ENCODE data around the gene TRIM65.
"Not testable (repeated sequence)": the region's sequence is repeated elsewhere in the genome, so short reads cannot be mapped to it uniquely, and the experiment has no call there.

The TRIM65 gene

DNA sequence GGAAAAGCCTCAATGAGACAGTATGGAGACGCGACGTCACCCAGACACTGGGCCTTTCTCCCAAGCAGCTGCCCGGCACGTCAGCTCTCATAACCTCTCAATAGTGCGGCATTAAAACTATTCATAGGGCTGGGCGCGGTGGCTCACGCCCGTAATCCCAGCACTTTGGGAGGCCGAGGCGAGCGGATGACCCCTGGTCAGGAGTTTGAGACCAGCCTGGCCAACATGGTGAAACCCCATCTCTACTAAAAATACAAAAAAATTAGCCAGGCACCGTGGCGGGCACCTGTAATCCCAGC is 45.1 kb downstream of the TRIM65 start:
- not testable (repeated sequence) for DNase-seq (ENCODE audit: low read depth, low spot score)

DNA sequence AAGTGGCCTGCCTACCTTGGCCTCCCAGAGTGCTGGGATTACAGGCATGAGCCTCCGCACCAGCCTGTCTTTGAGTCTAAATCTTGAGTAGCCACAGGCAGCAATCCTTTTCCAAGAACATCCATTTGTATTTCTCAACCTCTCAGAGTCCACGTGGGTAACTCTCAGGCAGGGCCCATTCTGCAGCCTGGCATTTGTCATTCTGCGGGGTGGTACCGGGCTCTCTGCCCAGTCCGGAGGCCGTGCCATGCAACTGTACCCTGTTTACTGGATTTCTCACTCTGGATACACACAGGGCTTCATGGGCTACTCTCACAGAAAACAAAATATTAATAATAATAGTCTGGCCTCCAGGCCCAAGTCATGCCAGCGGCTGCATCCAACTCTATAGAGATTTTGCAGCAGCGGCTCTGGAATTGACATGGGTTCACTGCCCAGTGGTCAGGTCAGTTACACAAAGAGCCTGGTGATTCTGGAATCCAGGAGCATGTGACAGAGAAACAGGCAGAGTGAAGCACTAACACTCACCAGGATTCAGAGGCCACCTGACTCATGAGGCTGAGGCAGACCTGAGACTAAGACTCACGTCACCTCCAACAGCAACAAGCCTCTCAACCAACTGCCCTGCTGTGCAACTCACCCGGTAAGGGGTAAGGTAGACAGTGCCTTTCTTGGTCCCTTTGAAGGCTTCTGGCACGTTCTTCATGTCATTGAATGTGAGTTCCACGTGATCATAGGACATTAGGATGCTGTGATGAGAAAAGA is 45.6 kb downstream of the TRIM65 start:
- DNase-seq (ENCODE audit: low read depth, low spot score): no peak

DNA sequence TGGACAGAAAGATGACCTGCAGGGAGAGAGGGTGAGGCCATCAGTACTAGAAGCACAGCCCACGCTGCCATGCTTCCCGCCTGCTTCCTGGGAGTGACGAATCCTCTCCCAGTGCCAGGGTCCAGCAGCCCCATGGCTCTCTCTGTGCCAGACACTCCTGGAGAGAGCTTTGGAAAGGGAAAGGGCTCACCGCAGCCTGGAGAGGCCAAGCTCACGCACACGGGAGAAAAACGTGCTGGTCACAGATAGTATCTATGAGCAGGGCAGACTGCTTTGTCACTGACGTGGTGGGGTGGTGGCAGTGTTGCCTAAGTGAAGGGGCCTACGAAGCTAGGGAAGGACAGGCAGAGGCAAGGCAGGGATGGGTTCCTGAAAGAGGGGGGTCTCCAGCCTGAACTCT is 47.0 kb downstream of the TRIM65 start:
- no peak for DNase-seq (ENCODE audit: low read depth, low spot score)

DNA sequence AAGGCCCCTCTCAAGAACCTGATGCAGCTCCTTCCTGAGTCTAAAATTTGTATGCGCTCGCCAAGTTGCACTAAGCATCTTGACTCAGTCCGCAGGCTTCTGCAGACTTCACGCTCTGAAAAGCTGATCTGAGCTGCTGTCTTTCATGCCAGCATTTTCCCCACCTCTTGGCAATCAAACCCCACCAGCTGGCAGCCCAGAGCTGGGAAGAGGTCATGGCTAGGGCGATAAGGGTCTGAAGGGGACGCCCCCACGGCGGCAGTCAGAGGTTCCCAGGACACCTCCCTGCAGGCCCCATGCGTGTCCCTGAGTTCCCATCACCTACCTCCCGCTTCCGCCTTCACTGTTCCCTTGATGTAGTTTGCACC is 47.5 kb downstream of the TRIM65 start:
- DNase-seq (ENCODE audit: low read depth, low spot score): no peak

DNA sequence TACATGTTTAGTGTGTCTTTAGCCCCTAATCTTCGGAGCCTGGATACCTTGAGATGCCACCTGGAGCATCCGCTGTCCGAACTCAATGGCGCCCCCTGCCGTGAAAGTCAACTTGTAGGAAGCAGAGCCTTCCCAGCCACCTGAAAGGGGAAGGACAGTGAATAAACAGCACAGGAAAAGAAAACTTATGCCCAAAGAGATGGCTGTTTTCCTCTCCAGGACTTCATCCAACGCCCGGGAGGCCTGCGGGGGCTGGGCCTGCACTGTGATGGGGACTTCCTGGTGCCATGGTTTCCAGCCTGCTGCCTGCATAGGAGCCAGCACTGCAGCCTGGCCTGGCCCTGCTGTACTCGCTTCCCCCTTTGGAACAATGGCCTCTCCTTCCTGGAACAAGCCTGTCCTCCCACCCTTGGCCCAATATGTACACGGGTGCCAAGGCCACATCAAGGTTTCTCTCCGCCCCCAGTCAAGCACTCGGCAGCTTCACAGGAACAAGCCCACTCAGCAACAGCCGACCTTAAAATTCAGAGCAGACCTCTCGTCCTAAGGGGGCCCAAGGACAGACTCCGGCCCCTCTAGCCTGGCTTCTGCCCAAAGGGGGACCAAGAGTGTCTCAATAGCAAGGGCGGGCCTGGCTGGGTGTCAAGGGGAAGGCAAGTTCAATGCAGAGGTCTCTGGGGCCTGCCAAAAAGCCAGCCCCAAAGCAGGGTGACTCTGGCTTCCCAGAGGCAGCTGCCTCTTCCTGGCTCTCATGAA is 48.0 kb downstream of the TRIM65 start:
- no peak for DNase-seq (ENCODE audit: low read depth, low spot score)

DNA sequence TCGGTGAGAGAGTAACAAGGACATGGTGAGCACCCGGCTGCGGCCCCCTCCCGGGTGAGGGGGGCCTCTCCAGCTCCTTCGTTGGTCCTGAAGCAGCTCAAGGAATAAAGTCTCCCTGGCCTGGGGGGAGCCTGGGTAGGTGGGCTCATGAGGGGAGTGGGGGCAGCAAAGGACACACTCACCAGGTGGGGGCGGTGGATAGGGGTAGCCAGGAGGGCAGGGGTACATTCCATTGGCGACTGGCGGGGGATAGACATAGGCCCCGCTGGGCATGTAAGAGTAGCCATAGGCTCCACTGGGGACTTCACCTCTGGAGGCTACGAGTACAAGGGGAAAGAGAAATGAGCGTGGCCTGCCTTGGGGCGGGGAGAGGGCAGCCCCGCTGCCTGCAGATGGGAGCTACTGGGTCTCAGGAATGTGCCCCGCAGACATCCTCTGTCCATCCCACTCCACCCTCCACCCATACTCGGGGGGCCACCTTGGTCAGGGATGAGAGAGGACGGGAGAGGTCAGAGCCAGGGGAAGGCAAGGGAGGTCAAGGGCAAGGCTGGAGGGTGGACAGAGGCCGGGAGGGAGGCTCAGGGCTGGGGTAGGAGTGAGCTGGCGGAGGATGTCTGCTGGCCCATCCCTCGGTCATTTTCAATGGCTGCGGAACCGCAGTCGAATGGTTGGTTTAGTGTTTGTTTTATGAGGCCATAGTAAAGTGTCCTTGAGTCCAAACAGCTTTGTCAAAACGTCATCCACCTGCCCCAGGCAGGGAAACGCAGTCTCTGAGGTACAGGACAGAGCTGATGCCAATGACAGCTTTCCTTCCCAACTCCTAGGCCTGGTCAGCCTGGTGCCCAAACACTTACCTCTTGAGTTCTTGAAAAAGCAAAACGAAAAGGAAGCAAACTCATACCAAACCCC is 48.9 kb downstream of the TRIM65 start:
- no peak for DNase-seq (ENCODE audit: low read depth, low spot score)

DNA sequence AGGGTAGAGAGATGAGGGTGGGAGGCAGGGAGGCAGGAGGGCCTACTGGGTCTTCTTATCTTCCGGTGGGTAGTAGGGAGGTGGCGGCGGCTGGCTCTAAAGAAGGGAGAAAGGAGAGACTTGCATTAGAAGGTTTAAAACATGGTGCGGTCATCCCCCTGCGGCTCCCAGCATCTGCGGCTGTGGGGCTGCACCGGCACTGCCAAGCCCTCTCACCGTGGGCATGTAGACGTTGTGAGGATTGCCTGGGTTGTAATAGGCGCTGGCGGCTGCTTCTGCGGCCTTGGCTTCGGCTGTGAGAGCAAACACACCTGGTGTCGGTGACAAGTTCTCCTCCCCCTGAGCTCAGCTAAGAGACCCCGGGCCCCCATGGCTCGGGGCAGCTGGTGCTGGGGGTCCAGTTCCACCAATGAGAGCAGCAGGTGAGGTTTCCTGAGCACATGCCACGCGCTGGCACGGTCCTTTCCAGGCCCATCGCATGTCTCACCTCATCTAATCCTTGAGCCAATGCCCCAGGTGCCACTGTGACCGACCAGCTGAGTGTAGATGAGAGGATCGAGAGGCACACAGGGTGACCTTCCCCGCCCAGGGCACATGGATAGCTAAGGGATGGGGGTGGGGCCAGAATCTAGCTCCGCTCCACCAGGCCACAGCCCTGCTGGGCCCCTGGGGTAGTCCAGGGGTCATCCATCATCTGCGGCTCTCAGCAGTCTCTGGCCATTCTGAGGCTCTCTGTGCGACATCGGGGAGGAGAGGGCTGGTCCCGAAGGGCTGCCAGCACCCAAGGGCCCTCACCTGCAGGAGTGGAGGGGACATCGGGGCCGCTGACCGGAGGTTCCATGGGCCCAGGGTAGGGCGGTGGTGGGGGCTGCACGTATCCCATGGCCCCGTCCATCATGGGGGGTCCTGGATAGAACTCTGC is 49.8 kb downstream of the TRIM65 start:
- DNase-seq (ENCODE audit: low read depth, low spot score): no peak

DNA sequence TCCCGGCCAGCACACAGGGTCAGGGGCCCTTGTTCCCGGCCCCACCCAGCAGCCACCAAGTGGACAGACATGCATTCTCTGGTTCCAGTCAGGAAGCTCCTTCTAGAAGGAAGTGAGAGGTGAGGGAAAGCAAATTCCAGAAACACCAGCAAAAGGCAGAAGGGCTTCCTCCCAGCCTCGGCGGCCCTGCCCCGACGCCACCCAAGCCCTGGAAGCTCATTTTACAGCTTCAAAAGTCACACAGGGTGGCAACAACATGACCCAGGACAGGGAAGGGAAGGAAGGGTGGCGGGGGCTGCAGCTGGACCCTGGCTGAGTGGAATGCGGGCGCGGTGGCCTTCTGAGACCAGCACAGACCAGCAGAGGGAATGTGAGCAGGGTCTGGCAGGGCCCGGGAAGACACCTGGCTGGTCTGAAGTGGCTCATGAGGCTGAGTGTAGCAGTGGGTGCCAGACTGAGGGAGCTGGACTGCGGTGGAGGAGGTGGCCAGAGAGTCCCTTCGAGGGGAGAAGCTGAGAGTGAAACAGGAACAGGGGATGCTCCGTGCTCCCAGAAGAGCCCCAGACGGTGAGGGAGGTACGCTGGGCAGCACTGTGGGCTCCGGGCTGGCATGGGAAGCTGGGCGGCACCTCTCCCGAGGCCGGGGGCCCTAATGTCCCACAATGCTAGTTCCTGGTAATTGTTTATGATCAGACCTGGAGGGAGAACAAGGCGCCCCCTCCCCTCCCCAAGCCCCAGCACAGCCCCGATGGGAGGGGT is 50.6 kb downstream of the TRIM65 start:
- no peak for DNase-seq (ENCODE audit: low read depth, low spot score)

DNA sequence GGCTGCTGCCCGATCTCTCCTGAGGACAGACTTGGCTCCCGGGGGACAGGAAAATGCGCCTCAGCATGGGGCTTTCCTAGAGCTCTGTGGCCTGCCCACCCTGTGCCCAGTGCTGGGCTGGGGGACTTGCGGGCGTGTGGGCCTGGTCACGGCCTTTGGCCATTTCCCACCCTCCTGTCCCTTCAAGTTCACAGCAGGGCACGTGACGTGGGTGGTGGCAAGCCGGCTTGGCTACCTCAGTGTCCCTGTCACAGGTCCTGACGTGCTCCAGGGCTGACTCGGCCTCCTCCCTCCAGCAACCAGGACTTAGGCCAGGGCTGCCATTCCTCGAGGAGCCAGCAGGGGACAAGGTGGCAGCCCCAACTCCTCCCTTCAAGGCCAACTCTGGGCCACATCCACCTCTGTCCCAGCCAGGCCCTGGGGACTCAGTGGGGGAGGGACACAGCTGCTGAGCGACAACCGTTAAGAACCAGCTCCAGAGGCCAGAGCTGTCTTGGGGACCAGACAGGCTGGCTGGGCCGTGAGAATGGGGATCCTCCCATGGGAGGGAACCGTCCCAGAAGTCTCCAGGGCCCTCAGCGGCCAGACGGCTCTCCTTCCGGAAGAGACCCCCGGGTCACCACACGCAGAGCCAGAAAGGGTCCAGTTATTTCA is 51.6 kb downstream of the TRIM65 start:
- DNase-seq (ENCODE audit: low read depth, low spot score): peak; percentile 78

DNA sequence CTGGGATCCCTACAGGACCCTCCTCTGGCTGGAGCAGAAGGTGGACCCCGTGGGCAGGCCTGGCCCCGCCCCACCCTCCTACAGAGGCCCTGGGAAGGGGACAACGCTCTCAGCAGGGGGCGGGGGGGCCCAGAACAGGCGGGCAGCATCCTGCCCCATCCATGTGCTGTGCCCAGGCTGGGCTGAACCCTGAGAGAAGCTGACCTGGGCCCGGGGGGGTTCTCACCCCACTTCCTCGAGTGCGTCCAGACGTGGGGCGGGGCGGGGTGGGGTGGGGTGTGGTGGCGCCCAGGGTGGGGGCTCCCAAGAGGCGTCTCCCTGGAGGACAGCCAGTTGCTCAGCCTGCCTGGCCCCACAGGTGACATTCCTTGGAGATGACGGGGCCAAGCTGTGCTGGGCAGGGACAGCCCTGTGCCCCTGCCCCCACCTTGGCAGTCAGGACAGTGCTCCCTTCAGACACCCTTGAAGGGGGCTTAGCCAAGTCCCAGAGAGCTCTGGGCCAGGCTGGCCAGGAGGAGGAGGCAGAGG is 52.2 kb downstream of the TRIM65 start:
- DNase-seq (ENCODE audit: low read depth, low spot score): no peak

DNA sequence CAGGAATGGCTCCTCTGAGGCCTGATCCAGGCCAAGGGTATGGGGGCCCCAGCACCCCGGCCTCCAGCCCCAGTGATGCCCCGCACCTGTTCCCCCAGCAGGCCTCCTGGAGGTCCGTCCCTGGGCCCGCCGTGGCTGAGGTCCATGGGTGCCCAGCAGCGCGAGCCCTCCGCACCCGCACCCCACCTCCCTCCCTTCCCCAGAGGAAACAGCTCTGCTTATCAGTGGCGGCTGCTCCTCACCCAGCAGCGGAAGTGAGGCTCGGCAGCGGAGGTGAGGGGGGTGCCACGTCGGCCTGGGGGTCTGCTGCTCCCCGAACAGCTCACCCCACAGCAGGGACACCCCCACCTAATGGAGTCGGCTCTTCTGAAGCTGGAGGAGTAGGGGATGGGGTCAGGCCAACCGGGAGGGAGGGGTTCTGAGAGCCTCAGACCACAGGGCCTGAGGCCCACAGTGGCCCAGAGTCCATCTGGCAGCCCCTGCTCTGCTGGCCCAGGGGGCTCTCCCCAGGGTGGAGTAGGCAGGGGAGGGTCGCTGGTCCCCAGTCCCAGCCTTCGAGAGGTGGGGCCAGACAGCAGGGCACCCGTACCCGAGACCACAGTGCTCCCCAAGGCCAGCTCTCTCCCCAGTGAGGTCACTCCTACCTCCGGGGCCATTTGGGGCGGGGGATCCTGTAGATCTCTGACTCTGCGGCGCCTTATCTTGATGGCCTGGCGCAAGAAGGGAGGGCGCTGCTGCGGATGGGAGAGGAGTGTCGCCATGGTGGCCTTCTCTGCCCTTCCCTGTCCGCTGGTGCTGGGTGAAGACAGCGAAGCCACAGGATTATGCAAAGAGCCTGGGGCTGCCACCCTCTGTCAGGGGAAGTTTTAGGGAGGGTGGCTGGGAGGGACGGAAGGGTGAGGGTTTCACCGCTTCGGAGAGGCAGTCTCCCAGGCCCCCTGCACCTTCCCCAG is 52.9 kb downstream of the TRIM65 start, which contains the start of gene UNC13D:
UNC13D (minus strand) TSS at position 828 of the 953 bp plus-strand sequence; CDS start at position 761, 67 bp downstream.
- DNase-seq (ENCODE audit: low read depth, low spot score): no peak

DNA sequence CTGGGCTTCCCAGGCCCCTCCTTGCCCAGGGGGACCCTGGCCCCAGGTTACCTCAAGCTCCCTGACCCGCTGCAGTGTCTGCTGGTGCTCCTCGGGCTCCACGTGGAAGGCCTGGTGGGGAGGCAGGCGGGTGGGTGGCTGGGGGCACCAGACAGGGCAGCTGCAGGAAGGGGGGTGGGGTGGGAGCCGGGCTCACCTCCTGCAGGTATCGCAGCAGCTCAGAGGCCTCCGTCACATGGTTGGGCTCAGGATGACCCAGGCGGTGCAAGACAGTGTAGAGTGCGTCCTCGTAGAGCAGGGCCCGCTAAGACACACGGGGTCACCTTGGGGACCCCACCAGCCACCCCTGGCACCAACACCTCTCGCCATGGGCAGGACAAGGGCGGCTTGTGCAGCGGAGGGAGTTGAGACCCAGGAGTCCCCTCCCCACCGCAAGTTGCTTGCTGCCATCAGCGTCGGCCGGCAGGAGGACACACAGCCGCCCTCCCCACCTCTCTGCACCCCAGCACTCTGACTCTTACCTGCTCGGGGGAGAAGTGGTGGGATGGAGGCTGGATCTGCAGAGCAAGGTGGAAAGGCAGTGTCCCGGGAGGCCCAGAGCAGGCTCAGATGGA is 53.7 kb downstream of the TRIM65 start:
- no peak for DNase-seq (ENCODE audit: low read depth, low spot score)

DNA sequence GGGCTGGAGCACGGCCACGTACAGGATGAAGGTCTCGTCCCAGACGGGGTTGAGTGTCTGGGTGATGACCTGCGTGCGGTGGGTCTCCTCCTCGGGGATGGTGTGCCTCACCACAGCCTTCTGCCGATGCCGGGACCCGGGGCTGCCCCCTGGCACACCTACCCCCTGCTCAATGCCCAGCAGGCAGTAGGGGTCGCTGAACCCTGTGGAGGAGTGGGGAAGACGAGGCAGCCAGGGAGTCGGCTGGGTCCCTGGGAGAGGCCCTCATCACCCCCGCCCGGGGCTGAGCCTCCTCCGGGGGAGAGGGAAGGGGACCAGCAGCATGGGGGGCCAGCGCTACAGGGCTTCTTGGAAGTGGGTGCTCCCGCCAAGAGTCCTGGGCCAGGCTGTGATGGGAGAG is 54.3 kb downstream of the TRIM65 start:
- no peak for DNase-seq (ENCODE audit: low read depth, low spot score)

DNA sequence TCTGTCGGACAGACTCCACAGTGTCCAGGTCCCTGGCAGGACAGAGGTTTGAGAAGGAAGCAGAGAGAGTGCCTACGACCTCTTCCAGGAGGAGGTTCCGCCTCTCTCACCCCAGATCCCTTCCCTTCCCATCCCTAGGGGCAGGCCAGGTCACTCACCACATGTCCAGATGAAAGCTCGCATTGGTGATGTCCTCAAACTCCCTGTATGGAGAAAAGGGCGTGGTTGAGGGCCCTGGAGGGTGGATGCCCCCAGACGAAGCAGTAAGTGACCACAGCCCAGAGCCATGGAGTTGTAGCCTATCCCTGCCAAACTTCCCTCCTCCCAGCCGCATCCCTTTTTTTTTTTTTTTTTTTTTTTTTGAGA is 56.0 kb downstream of the TRIM65 start:
- DNase-seq (ENCODE audit: low read depth, low spot score): no peak

DNA sequence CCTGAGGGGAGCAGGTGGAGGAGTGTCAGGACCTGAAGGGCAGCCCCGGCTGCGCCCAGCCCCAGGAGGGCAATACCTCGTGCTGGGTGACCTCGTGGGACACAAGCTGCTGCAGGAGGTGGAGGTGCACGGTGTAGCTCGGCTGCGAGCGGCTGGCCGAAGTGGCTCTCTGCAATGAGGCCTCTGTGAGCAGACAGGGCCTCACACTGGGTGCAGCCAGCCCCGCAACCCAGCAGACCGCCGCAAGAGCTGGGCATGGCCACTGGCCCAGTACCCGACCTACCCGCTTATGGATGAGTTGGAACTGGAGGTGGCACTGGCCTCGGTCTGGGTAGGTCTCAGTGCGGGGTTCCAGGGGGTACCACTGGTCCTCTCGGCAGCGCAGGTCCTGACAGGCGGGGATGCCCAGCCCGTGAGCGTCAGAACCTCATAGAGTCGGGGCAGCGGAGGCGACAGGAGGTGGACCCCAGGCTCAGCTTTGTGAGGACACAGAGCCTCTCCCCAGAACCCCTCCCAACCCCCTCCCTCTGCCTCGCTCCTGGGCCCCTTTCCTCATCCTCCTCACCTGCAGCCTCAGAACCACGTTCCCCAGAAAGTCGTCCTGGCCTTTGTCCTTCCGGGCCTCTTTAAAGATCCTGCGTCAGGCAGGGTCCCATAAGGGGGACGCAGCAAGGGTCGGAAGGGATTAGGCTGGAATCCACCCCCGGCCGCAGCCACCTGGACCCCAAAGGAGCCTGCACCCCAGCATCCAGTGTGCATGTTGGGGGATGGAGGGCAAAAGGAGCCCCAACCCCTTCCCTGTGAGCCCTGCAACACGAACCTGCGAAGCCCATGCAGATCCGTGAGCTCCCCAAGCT is 56.6 kb downstream of the TRIM65 start:
- no peak for DNase-seq (ENCODE audit: low read depth, low spot score)
